HEK293 (cell line): ENCODE results near the gene NRIP1.
A peak's percentile ranks its signal among the peaks of the same experiment; 100 is the strongest.

ENCODE experiments used
- CTCF ChIA-PET: fragments of 350-600 bp; formaldehyde crosslinking; extraction: SDS; loops from one replicate; lab custom pipeline; 2021; ENCODE audit warnings: antibody characterized with exemption; lab: Yijun Ruan, JAX
- POLR2A ChIA-PET: fragments of 300-600 bp; formaldehyde crosslinking; extraction: SDS; loops from one replicate; lab custom pipeline; 2020; ENCODE audit warnings: antibody characterized with exemption, inconsistent platforms; lab: Yijun Ruan, JAX
- H3K27ac ChIP-seq: fragments of 200-500 bp; sonication (Bioruptor generic); 2 replicates; pipeline ENCODE4 v1.5.1; 2014; ENCODE audit warnings: low read depth, low read length, control low read depth, inconsistent platforms; ENCODE audit errors: extremely low read depth
- H3K36me3 ChIP-seq, 2 experiments: fragments of 200-500 bp in 1 of 2; sonication (Bioruptor generic) in 1 of 2; 1 replicate in 1 of 2; 2 replicates in 1 of 2; pipeline ENCODE4 v1.5.1; 2014 to 2017; ENCODE audit warnings: inconsistent platforms in 2 of 2, low read length in 2 of 2; ENCODE audit not compliant: control insufficient read depth in 2 of 2, insufficient read depth in 1 of 2
- H3K4me1 ChIP-seq: fragments of 200-500 bp; sonication (Bioruptor generic); 2 replicates; pipeline ENCODE4 v1.5.1; 2014; ENCODE audit warnings: mild to moderate bottlenecking, low read length, inconsistent platforms; ENCODE audit not compliant: control insufficient read depth, insufficient read depth
- H3K4me3 ChIP-seq: 2 replicates; pipeline ENCODE4 v1.5.1; 2011; ENCODE audit warnings: low read depth, mild to moderate bottlenecking, control low read depth, low read length, moderate library complexity
- H3K9me3 ChIP-seq: fragments of 200-500 bp; sonication (Bioruptor generic); 2 replicates; pipeline ENCODE4 v1.5.1; 2014; ENCODE audit warnings: low read depth, low read length, inconsistent platforms; ENCODE audit not compliant: control insufficient read depth, insufficient read depth
- GLI4 ChIP-seq: fragments of 450-650 bp; formaldehyde crosslinking; IDR thresholded peaks from 2 replicates; pipeline ENCODE4 v1.5.1; 2016; ENCODE audit warnings: missing biosample characterization, missing genetic modification characterization
- IKZF3 ChIP-seq: fragments of 450-650 bp; IDR thresholded peaks from 2 replicates; pipeline ENCODE4 v1.5.0; 2018; ENCODE audit warnings: missing biosample characterization, mild to moderate bottlenecking, missing genetic modification characterization, moderate library complexity
- INSM2 ChIP-seq: fragments of 450-650 bp; formaldehyde crosslinking; IDR thresholded peaks from 2 replicates; pipeline ENCODE4 v1.5.1; 2016; ENCODE audit warnings: missing biosample characterization, missing genetic modification characterization
- KLF1 ChIP-seq: fragments of 450-650 bp; formaldehyde crosslinking; IDR thresholded peaks from 2 replicates; pipeline ENCODE4 v1.5.1; 2016; ENCODE audit warnings: missing biosample characterization, missing genetic modification characterization
- KLF16 ChIP-seq: fragments of 450-650 bp; formaldehyde crosslinking; IDR thresholded peaks from 2 replicates; pipeline ENCODE4 v1.5.1; 2017; ENCODE audit warnings: missing biosample characterization, missing genetic modification characterization
- OSR2 ChIP-seq: fragments of 450-650 bp; formaldehyde crosslinking; IDR thresholded peaks from 2 replicates; pipeline ENCODE4 v1.5.1; 2016; ENCODE audit warnings: missing biosample characterization, missing genetic modification characterization
- PRDM1 ChIP-seq: fragments of 450-650 bp; formaldehyde crosslinking; IDR thresholded peaks from 2 replicates; pipeline ENCODE4; 2016; ENCODE audit warnings: missing biosample characterization, missing genetic modification characterization
- PRDM6 ChIP-seq: fragments of 450-650 bp; formaldehyde crosslinking; IDR thresholded peaks from 2 replicates; pipeline ENCODE4 v1.5.1; 2017; ENCODE audit warnings: missing biosample characterization, missing genetic modification characterization
- RBAK ChIP-seq: fragments of 450-650 bp; formaldehyde crosslinking; IDR thresholded peaks from 2 replicates; pipeline ENCODE4 v1.5.1; 2016; ENCODE audit warnings: missing biosample characterization, missing genetic modification characterization
- SCRT1 ChIP-seq: fragments of 450-650 bp; formaldehyde crosslinking; IDR thresholded peaks from 2 replicates; pipeline ENCODE4 v1.5.1; 2016; ENCODE audit warnings: missing biosample characterization, missing genetic modification characterization, borderline replicate concordance
- SP7 ChIP-seq: fragments of 450-650 bp; formaldehyde crosslinking; IDR thresholded peaks from 2 replicates; pipeline ENCODE4 v1.5.1; 2016; ENCODE audit warnings: missing biosample characterization, missing genetic modification characterization
- YY1 ChIP-seq: fragments of 450-650 bp; formaldehyde crosslinking; IDR thresholded peaks from 2 replicates; pipeline ENCODE4 v1.5.1; 2018; ENCODE audit warnings: missing biosample characterization, missing genetic modification characterization
- ZBTB1 ChIP-seq: fragments of 450-650 bp; formaldehyde crosslinking; IDR thresholded peaks from 2 replicates; pipeline ENCODE4 v1.5.1; 2016; ENCODE audit warnings: missing biosample characterization, missing genetic modification characterization
- ZBTB20 ChIP-seq: fragments of 450-650 bp; formaldehyde crosslinking; IDR thresholded peaks from 2 replicates; pipeline ENCODE4 v1.5.1; 2016; ENCODE audit warnings: missing biosample characterization, missing genetic modification characterization
- ZBTB48 ChIP-seq: fragments of 450-650 bp; formaldehyde crosslinking; IDR thresholded peaks from 2 replicates; pipeline ENCODE4 v1.5.1; 2016; ENCODE audit warnings: missing biosample characterization, missing genetic modification characterization
- ZBTB8A ChIP-seq: fragments of 450-650 bp; formaldehyde crosslinking; IDR thresholded peaks from 2 replicates; pipeline ENCODE4 v1.5.1; 2016; ENCODE audit warnings: missing biosample characterization, missing genetic modification characterization
- ZFP69B ChIP-seq: fragments of 450-650 bp; formaldehyde crosslinking; IDR thresholded peaks from 2 replicates; pipeline ENCODE4 v1.5.1; 2016; ENCODE audit warnings: missing biosample characterization, missing genetic modification characterization
- ZIC2 ChIP-seq: fragments of 450-650 bp; formaldehyde crosslinking; IDR thresholded peaks from 2 replicates; pipeline ENCODE4 v1.5.1; 2016; ENCODE audit warnings: missing biosample characterization, missing genetic modification characterization
- ZNF132 ChIP-seq: fragments of 450-650 bp; formaldehyde crosslinking; IDR thresholded peaks from 2 replicates; pipeline ENCODE4 v1.5.1; 2017; ENCODE audit warnings: missing biosample characterization, missing genetic modification characterization, borderline replicate concordance
- ZNF184 ChIP-seq: fragments of 450-650 bp; IDR thresholded peaks from 2 replicates; pipeline ENCODE4 v1.5.1; 2018; ENCODE audit warnings: missing biosample characterization, mild to moderate bottlenecking, missing genetic modification characterization
- ZNF214 ChIP-seq: fragments of 450-650 bp; formaldehyde crosslinking; IDR thresholded peaks from 2 replicates; pipeline ENCODE4 v1.5.1; 2017; ENCODE audit warnings: missing biosample characterization, mild to moderate bottlenecking, missing genetic modification characterization, borderline replicate concordance
- ZNF324 ChIP-seq: fragments of 450-650 bp; formaldehyde crosslinking; IDR thresholded peaks from 2 replicates; pipeline ENCODE4 v1.5.1; 2016; ENCODE audit warnings: missing biosample characterization, missing genetic modification characterization
- ZNF335 ChIP-seq: fragments of 450-650 bp; formaldehyde crosslinking; conservative IDR thresholded peaks from 2 replicates; pipeline ENCODE4 v1.5.1; 2016; ENCODE audit warnings: missing biosample characterization, missing genetic modification characterization
- ZNF350 ChIP-seq: fragments of 450-650 bp; formaldehyde crosslinking; IDR thresholded peaks from 2 replicates; pipeline ENCODE4 v1.5.0; 2017; ENCODE audit warnings: missing biosample characterization, mild to moderate bottlenecking, missing genetic modification characterization
- ZNF530 ChIP-seq: fragments of 450-650 bp; formaldehyde crosslinking; IDR thresholded peaks from 2 replicates; pipeline ENCODE4 v1.5.1; 2016; ENCODE audit warnings: low read depth, missing biosample characterization, missing genetic modification characterization
- ZNF548 ChIP-seq: fragments of 450-650 bp; formaldehyde crosslinking; IDR thresholded peaks from 2 replicates; pipeline ENCODE4 v1.5.1; 2016; ENCODE audit warnings: missing biosample characterization, missing genetic modification characterization
- ZNF561 ChIP-seq: fragments of 450-650 bp; IDR thresholded peaks from 2 replicates; pipeline ENCODE4 v1.5.1; 2018; ENCODE audit warnings: missing biosample characterization, missing genetic modification characterization, borderline replicate concordance
- ZNF623 ChIP-seq: fragments of 450-650 bp; formaldehyde crosslinking; IDR thresholded peaks from 2 replicates; pipeline ENCODE4 v1.5.1; 2016; ENCODE audit warnings: missing biosample characterization, missing genetic modification characterization
- ZNF664 ChIP-seq: fragments of 450-650 bp; formaldehyde crosslinking; IDR thresholded peaks from 2 replicates; pipeline ENCODE4 v1.5.1; 2016; ENCODE audit warnings: missing biosample characterization, missing genetic modification characterization
- ZSCAN30 ChIP-seq: fragments of 450-650 bp; IDR thresholded peaks from 2 replicates; pipeline ENCODE4 v1.5.1; 2018; ENCODE audit warnings: missing biosample characterization, mild to moderate bottlenecking, missing genetic modification characterization, moderate library complexity
- TF ChIP-seq, protein P1 (sequence below): fragments of 450-650 bp; formaldehyde crosslinking; IDR thresholded peaks from 2 replicates; pipeline ENCODE4 v1.5.1; 2016; ENCODE audit warnings: missing biosample characterization, missing genetic modification characterization
- TF ChIP-seq, protein P2 (sequence below): fragments of 450-650 bp; formaldehyde crosslinking; IDR thresholded peaks from 2 replicates; pipeline ENCODE4 v1.5.1; 2016; ENCODE audit warnings: missing biosample characterization, missing genetic modification characterization

The NRIP1 gene

DNA sequence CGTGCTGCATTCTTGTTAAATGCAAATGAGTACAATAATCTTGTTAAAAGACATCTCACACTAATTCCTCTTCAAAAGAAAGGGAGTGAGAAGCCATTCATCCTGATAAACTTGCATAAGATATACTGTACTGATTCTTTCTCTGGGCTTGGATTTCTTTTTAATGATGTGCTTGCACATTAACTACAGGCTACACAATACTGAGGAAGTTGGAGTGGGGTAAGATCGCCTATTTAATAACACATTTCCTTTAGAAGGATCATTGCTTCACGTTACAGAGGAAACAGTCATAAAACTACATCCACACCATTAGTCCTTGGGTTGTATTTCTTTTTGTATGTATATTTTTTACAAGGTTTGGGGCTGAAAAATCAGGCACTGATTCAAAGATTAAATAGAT lies 36.6 kb downstream of the NRIP1 start:
- Histone ChIP-seq H3K36me3 (no peaks in the 10 kb centered on the region), H3K4me3 (no peak overlapping the region), H3K27ac (no peak overlapping the region), H3K9me3 (no peaks in the 10 kb centered on the region), H3K4me1 (peaks cover 8% of the 10 kb centered on the region)
- TF ChIP-seq KLF1 (tag by site-specific recombination) (no peak), ZNF214 (tag by site-specific recombination) (no peak), SP7 (peak; percentile 93), ZNF335 (no peak), PRDM1 (tag by site-specific recombination) (no peak), ZNF324 (tag by site-specific recombination) (no peak), OSR2 (tag by site-specific recombination) (0 out of 2 replicates have a peak, but pooled peaks have one; percentile 9), SCRT1 (tag by site-specific recombination) (no peak), ZBTB20 (no peak), ZNF132 (no peak), GLI4 (no peak), RBAK (no peak), ZNF350 (tag by site-specific recombination) (no peak), ZNF623 (tag by site-specific recombination) (no peak), ZNF561 (tag by site-specific recombination) (no peak), ZNF184 (tag by site-specific recombination) (no peak), YY1 (tag by site-specific recombination) (no peak), PRDM6 (tag by site-specific recombination) (0 out of 2 replicates have a peak, but pooled peaks have one; percentile 17), ZNF530 (tag by site-specific recombination) (no peak), ZIC2 (tag by site-specific recombination) (no peak)
- TF ChIP-seq, protein P1, sequence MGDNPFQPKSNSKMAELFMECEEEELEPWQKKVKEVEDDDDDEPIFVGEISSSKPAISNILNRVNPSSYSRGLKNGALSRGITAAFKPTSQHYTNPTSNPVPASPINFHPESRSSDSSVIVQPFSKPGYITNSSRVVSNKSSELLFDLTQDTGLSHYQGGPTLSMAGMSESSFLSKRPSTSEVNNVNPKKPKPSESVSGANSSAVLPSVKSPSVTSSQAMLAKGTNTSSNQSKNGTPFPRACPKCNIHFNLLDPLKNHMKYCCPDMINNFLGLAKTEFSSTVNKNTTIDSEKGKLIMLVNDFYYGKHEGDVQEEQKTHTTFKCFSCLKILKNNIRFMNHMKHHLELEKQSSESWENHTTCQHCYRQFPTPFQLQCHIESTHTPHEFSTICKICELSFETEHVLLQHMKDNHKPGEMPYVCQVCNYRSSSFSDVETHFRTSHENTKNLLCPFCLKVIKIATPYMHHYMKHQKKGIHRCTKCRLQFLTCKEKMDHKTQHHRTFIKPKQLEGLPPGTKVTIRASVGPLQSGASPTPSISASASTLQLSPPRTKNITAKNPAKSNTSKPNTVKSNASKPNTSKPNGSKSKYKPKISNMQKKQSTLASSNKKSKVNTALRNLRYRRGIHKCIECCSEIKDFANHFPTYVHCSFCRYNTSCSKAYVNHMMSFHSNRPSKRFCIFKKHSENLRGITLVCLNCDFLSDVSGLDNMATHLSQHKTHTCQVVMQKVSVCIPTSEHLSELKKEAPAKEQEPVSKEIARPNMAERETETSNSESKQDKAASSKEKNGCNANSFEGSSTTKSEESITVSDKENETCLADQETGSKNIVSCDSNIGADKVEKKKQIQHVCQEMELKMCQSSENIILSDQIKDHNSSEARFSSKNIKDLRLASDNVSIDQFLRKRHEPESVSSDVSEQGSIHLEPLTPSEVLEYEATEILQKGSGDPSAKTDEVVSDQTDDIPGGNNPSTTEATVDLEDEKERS (tag by site-specific recombination), result no peak
- CTCF ChIA-PET, result interaction anchor here (0.6 kb wide), 1 partner anchor 58 kb away, joined by 4 read pairs; no protein-coding TSS in a partner anchor
- POLR2A ChIA-PET, result no interaction called here

DNA sequence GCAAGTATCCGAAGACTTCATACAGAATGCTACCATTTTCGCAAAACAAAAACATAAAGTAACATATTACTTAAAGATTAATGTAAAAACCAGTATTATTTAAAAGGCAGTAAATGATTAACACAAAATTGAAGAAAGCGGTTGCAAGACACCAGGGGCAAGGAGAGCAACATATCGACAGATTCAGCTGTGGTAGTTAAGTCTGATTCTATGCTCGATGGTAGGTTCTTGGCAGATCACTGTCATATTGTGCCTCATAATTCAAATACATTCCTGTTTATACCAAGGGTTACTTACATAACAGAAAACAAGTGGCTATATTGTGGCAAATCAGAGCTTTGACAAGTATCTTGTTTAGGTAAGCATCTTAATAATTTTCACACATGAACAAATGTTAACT lies 37.7 kb downstream of the NRIP1 start:
- Histone ChIP-seq H3K4me3 (no peak overlapping the region), H3K9me3 (no peaks in the 10 kb centered on the region), H3K36me3 (no peaks in the 10 kb centered on the region; a peak in 1 of 3 replicates), H3K27ac (no peak overlapping the region), H3K4me1 (peaks cover 8% of the 10 kb centered on the region)
- TF ChIP-seq ZNF548 (tag by site-specific recombination) (no peak), ZBTB48 (tag by site-specific recombination) (no peak), IKZF3 (tag by site-specific recombination) (no peak), ZBTB1 (tag by site-specific recombination) (no peak), ZSCAN30 (no peak), INSM2 (tag by site-specific recombination) (no peak), ZBTB8A (tag by site-specific recombination) (no peak), ZNF664 (no peak), KLF16 (tag by site-specific recombination) (no peak), ZNF324 (tag by site-specific recombination) (no peak), ZFP69B (tag by site-specific recombination) (no peak), OSR2 (tag by site-specific recombination) (no peak)
- TF ChIP-seq, protein P2, sequence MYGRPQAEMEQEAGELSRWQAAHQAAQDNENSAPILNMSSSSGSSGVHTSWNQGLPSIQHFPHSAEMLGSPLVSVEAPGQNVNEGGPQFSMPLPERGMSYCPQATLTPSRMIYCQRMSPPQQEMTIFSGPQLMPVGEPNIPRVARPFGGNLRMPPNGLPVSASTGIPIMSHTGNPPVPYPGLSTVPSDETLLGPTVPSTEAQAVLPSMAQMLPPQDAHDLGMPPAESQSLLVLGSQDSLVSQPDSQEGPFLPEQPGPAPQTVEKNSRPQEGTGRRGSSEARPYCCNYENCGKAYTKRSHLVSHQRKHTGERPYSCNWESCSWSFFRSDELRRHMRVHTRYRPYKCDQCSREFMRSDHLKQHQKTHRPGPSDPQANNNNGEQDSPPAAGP (tag by site-specific recombination), result no peak
- ChIA-PET POLR2A (no interaction called here), CTCF (no interaction called here)
